Kidney epithelial cell (primary cell): ENCODE data around the gene IL34. TPM values are rescaled to one million over a fixed set of nuclear protein-coding genes. Genes with fewer than 3 reads are reported as not detected.

Experiments
- DNase-seq: peaks from one replicate; pipeline ENCODE4 v3.0.0-alpha.2; 2010; ENCODE audit warnings: low read depth
- H3K27me3 ChIP-seq: 2 replicates; pipeline ENCODE4 v1.6.0; 2011; ENCODE audit warnings: low read length; ENCODE audit not compliant: control insufficient read depth, insufficient read depth
- H3K36me3 ChIP-seq: 2 replicates; pipeline ENCODE4 v1.5.1; 2011; ENCODE audit warnings: low read length; ENCODE audit not compliant: control insufficient read depth, insufficient read depth
- H3K4me3 ChIP-seq: 2 replicates; pipeline ENCODE4 v1.5.1; 2011; ENCODE audit warnings: low read depth, mild to moderate bottlenecking, control low read depth, low read length
- CTCF ChIP-seq: IDR thresholded peaks from 2 replicates; pipeline ENCODE4 v1.5.1; 2011; ENCODE audit warnings: mild to moderate bottlenecking, moderate library complexity, low read length, control low read depth, inconsistent platforms; ENCODE audit not compliant: insufficient read depth, poor library complexity, severe bottlenecking
- total RNA-seq: library from RNA; depleted of rRNA; stranded (reverse); fragments of >200 nt; gene quantifications from 2 replicates; pipeline ENCODE4 v1.2.3, GENCODE V29; 2015

Gene IL34
- total RNA-seq, 1 donor from 2014 or later: 0.25 TPM

GRCh38 chr16:70678121-70678897, 31.9 kb downstream of the IL34 start:
- Histone ChIP-seq H3K27me3 (no peaks in the 10 kb centered on the region), H3K4me3 (no peak overlapping the region), H3K36me3 (peaks cover 4% of the 10 kb centered on the region)
- TF ChIP-seq CTCF: no peak
- DNase-seq: no peak

- H3K36me3 ChIP-seq: peaks cover 4% of the 10 kb centered on the region
- TF ChIP-seq CTCF: no peak
- no peak for DNase-seq
- H3K27me3 ChIP-seq: no peaks in the 10 kb centered on the region
- no peak overlapping the region for H3K4me3 ChIP-seq
Measured at GRCh38 chr16:70678898-70679670, 32.7 kb downstream of the IL34 start.

GRCh38 chr16:70679671-70680494, 33.5 kb downstream of the IL34 start:
- TF ChIP-seq CTCF: no peak
- DNase-seq: no peak
- Histone ChIP-seq H3K36me3 (peaks cover 4% of the 10 kb centered on the region), H3K27me3 (no peaks in the 10 kb centered on the region), H3K4me3 (no peak overlapping the region)

- H3K27me3 ChIP-seq: no peaks in the 10 kb centered on the region
- no peak for DNase-seq
- peaks cover 4% of the 10 kb centered on the region for H3K36me3 ChIP-seq
- TF ChIP-seq CTCF: no peak
- no peak overlapping the region for H3K4me3 ChIP-seq
Measured at GRCh38 chr16:70680495-70681381, 34.4 kb downstream of the IL34 start.

GRCh38 chr16:70681382-70682238, 35.3 kb downstream of the IL34 start:
- no peak overlapping the region for H3K4me3 ChIP-seq
- no peak for TF ChIP-seq CTCF
- H3K36me3 ChIP-seq: peaks cover 4% of the 10 kb centered on the region
- DNase-seq: no peak
- H3K27me3 ChIP-seq: no peaks in the 10 kb centered on the region
